DMS114 treated with DMSO at 0.1 percent for 48 hours (cell line): ENCODE results near the gene RPL21.
"Not testable (repeated sequence)": the region's sequence is repeated elsewhere in the genome, so short reads cannot be mapped to it uniquely, and the experiment has no call there.

ENCODE experiments used
- DNase-seq: peaks from one replicate; lab custom pipeline; 2025; ENCODE audit not compliant: unreplicated experiment; lab: John Stamatoyannopoulos, UW

The RPL21 gene

DNA sequence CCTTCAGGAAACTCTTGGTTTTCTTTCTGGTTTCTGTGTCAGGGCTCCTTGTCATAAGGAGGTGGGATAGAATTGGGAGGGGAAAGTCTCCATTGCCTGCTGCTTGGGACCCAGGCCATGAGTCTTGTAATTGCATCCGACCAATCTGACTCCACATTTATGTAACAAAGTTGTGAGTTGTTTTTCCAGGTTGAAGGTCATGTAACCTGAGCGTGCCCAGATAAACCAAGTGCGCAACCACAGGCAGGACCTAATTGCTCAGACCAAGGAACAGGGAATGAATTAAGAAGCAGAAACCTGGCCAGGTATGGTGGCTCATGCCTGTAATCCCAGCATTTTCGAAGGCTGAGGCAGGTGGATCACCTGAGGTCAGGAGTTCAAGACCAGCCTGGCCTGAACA is 37.0 kb downstream of the RPL21 start:
- DNase-seq: no peak

DNA sequence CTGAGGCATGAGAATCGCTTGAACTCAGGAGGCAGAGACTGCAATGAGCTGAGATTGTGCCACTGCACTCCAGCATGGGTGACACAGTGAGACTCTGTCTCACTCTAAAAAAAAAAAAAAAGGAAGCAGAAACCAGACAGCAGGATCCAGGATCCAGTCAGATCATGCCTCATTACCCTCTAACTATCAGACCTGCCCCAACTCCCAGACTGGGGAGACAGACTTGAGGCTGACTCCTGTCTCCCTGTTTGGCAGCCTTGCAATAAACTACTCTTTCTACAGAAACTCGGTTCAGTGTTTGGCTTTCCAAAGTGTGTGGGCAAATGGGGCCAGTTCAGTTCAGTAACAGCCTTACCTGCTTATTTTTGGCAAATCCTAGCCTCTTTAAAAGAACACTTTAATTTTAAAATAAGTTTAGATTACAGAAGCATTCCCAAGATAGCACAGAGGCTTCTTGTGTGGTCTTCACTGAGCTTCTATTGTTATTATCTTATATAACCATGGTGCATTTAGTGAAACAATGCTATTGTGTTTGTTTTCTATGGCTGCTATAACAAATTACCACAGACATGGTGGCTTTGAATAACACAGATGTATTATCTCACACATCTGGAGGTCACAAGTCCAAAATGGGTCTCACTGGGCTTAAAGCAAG is 37.8 kb downstream of the RPL21 start:
- DNase-seq: no peak

DNA sequence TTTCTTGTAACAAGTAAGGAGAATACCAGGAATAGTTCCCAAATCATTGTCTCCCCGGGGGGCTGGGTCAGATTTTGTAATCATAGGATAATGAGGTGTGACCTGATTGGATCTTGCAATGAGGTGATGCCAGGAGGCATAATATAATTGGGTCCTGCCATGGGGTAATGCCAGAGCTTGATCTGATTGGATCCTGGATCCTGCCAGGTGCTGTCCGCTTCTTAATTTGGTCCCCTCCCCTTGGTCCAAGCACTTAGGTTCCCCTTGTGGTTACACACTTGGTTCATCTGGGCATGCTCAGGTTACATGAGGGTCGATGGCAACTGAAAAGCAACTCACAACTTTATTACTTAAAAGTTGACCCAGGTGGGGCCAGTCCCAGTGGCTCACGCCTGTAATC is 39.4 kb downstream of the RPL21 start:
- no peak for DNase-seq

DNA sequence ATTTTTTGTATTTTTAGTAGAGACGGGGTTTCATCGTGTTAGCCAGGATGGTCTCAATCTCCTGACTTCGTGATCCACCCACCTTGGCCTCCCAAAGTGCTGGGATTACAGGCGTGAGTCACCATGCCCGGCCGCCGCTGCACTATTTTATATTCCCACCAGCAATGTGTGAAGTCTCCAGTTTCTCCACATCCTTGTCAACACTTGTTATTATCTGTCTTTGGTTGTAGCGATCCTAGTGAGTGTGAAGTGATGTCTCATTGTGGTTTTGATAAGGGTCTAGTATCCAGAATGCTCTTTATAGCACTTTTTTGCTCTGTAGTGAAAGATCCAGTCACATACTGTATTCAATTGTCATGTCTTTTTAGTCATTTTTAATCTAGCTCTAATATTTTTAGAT is 40.6 kb downstream of the RPL21 start:
- not testable (repeated sequence) for DNase-seq

DNA sequence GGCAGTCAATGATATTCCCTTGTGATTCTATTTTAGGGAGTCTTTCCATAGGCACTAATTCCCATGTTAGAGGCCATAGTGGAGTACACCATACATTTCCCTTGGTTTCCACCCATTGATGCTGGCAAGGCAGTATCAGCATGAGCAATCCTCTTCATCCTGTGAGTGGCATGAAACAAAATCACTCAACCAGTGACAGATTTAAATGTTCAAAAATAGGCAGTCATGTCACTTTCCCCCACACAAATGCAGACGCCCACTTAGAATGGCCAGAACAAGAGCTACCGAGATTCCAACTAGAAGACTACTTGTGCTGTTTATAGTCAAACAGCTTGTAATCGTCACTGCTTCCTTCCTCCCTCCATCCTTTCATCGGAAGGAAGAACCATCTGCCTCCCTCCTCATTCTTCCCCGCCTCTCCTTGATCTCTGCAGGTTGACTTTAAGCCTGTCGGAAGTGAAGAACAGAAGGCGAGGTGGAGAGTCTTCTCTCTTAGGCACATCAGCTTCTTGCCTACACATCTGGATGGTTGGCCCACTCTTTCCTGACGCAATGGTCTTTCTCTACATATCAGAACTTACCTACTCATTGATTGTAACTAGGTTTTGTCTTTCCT is 41.8 kb downstream of the RPL21 start:
- no peak for DNase-seq

DNA sequence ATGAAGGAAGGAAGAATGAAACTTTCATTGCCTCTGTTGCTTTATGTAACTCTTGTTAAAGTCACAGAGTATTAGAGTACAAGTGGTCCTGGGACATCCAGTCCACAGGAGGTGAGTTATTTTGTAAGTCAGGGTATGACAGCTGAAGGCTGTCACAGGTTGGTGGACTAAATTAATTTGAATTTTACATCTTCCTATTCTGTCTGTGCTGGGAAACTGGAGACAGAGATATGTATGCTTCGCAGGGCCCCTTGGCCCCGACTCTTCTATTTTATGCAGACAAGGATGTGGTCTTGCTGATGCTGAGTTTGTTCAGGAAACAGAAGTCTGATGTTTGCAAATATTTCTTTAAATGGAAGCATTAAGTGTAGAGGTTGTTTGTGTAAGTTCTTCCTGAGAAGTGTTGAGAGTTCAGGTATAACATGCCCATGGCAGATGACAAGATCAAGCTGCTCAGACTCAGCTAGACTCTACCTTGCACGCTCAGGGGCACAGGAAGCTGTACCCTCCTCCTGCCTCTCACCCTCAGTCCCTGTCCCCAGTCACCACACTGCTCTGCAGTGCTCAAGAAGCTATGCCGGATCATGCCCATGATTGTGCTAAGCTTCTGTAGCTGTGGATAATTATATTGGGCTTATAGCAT is 42.6 kb downstream of the RPL21 start:
- DNase-seq: no peak

DNA sequence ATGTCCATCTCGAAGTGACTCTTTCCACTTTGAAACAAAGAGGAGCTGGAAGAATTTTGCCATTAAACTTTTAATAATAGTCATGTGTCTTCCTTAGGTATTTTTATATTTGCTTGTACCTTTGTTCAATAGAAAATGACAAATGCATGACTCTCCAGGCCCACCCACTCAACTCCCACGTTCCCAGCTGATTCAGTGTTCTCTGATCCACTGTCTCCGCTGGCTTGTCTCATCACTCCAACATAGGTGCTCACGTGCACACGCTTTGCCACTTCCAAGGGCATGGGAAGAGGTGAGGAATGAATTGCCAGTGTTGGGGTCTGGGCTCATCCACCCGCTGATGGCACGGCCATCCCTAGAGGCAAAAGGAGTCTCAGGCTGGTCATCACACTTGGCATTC is 43.7 kb downstream of the RPL21 start:
- DNase-seq: no peak

DNA sequence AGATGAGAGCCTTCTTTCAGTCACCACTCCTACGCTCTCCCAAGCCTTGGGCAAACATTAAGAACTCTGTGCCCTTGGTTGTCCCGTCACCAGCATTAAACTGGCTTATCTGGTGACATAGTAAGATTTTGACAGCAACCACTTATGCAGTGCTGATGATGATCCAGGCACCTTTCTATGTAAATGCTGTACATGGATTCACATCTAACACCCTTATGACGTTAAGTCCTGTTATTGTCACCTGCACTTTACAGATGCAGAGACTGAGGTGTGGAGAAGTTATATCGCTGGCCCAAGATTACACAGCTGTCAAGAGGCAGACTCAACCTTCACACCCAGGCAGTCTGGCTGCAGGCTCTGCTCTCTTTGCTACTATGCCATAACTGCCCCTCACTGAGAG is 44.3 kb downstream of the RPL21 start:
- DNase-seq: no peak

DNA sequence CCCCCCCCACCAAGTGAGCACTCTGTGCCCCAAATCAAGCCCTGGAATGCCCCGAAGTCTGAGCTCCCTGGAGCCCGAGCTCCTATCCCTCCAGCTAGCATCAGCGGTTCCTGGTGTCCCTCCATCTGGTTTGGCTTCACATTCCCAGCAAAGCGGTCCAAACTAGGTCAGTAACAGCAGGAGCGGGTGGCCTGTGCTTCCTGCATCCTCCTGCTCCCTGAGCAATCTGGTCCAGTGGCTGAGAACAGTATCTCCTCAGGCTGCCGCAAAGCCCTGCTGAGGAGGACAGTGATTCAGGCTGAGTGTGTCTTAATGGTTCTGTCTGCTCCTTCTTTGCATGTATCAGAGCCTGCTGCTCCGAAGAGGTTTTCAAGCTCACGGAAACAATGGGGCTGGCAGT is 45.1 kb downstream of the RPL21 start:
- no peak for DNase-seq

DNA sequence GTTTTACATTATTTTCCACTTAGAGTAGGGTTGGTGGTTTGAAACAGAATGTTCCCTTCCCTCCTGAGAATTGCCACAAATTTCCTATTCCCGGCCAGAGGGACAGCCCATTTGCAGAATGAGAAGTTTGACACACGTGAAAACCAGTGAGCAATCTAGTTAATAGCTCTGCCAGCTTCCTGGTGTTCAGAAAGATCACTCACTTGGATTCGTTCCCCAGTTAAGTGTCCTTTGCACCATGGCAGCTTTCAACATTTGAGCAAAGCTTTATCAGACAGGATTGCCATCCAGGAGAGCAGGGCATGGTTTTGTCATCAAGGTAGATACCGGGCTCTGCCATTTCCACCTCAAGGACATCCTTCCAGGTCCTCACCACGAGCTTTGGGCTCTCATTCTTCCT is 47.5 kb downstream of the RPL21 start:
- DNase-seq: no peak

DNA sequence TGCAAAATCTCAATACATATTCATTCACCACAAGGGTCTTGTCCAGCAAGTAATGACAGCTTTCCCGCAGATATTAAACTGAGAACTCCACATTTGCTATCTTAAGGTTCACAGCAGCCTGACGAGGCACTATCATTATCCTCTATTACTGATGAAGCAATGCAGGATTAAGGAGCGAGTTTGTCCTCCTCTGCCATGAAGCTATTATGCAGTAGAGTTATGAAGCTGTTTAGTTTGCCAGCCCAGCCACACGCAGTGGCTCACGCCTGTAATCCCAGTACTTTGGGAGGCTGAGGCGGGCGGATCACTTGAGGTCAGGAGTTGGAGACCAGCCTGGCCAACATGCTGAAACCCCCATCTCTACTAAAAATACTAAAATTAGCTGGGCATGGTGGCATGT is 49.0 kb downstream of the RPL21 start:
- not testable (repeated sequence) for DNase-seq

DNA sequence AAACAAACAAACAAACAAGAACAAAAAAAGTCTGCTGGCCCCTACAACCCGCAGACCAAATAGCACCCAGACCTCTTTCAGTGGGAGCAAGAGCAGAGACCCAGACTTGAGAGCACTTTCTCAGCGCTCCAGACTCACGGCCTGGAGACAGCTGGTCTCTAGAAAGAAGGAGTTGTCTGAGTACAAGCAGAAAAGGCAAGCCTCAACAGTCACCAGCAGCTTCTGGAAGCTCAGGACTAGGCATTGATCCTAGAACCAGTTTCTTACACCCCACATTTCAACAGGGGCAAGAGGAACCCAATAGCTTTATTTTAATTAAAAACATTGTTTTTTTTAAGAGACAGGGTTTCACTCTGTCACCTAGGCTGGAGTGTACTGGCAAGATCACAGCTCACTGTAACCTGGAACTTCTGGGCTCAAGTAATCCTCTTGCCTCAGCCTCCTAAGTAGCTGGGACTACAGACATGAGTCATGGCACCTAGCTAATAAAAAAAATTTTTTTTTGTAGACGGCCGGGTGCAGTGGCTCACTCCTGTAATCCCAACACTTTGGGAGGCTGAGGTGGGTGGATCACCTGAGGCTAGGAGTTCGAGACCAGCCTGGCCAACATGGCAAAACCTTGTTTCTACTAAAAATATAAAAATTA is 49.7 kb downstream of the RPL21 start:
- DNase-seq: no peak

DNA sequence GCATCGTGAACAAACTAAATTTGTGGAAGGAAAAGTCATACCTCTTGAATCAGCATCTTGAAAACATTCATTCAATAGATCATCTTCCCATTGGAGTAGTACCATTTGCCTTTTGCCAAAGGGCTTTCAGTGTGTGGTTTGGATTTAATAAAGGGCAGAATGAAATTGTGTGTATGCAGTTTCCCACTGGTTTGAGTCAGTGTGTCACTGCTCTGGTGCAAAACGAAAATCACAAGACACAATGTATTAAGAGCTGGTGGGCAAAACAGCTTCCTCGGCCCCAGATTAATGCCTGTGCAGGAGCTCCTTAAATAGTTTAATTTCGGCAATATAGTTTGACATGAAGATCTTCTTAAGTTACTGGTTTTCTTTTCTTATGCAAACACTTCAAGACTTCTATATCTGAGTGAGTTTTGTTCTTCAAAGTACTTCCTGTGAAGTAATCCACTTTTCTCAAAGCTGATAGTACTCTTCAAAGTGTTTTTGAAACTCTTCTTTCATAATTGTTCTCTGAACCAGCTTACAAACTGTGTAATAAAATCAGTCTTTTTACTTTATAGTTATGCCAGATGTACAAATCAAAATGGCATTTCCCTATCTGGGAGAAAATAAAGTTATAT is 51.4 kb downstream of the RPL21 start:
- DNase-seq: no peak

DNA sequence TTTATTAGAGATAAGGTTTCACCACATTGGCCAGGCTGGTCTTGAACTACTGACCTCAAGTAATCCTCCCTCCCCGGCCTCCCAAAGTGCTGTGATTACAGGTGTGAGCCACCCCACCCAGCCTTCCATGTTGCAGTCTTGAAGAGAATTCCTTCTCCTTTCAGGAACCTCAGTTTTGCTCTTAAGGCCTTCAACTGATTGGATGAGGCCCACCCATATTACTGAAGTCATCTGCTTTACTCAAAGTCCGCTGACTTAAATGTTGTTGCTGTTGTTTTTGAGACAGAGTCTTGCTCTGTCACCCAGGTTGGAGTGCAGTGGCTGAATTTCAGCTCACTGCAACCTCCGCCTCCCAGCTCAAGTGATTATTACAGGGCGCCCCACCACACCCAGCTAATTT is 52.7 kb downstream of the RPL21 start:
- no peak for DNase-seq

DNA sequence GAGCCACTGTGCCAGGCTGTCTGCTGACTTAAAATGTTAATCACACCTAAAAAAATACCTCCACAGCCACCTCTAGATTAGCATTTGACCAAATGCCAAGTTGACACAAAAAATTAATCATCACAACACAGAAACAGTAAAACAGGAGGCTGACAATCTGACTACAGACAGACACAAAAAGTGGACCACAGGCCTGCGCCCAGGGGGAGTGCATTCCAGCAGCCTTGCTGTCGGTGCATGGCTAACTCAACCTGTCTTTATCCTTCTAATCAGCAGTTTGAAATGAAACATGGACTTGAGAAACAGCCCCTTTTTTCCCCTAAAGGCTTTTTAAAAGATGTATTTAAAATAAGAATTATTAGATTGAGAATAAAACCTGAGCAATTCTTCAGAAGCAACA is 53.3 kb downstream of the RPL21 start:
- DNase-seq: no peak
